HG02973 (cell line): ENCODE results near the gene EID2B.

Source experiments
- ATAC-seq: cut with Tn5 transposase; IDR thresholded peaks from one replicate; pipeline ENCODE4 v1.9.1; 2021; ENCODE audit warnings: moderate library complexity; ENCODE audit not compliant: unreplicated experiment

EID2B gene, protein sequence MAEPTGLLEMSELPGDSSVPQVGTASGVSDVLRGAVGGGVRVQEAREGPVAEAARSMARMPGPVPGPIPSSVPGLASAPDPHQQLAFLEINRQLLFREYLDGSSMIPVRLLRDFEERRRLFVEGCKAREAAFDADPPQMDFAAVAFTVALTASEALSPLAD

DNA sequence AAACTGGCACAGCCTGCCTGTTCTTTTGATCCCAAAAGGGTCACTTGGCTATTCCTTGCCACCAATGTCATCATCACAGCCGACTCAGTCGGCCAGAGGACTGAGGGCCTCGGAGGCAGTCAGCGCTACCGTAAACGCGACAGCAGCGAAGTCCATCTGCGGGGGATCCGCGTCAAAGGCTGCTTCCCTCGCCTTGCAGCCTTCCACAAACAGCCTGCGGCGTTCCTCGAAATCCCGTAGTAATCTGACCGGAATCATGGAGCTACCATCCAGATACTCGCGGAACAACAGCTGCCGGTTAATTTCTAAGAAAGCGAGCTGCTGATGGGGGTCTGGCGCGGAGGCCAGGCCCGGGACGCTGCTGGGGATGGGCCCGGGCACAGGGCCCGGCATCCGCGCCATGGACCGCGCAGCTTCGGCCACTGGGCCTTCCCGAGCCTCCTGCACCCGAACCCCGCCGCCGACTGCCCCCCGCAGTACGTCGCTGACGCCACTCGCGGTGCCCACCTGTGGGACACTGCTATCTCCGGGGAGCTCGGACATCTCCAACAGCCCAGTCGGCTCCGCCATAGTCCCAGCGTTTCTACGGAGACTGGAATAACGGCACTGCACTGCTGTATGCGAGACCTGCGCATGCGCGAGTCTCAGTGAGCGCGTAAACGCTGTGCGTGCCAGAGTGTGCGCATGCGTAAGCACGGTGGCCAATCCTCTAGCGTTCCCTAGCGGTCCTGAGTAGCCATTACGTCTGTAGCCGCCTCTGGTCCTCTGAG, at the start of gene EID2B:
Gene EID2B (minus strand): TSS at position 620 of the 770 bp plus-strand sequence. CDS start 50 bp downstream, at position 570.
- ATAC-seq = peak; percentile 79

DNA sequence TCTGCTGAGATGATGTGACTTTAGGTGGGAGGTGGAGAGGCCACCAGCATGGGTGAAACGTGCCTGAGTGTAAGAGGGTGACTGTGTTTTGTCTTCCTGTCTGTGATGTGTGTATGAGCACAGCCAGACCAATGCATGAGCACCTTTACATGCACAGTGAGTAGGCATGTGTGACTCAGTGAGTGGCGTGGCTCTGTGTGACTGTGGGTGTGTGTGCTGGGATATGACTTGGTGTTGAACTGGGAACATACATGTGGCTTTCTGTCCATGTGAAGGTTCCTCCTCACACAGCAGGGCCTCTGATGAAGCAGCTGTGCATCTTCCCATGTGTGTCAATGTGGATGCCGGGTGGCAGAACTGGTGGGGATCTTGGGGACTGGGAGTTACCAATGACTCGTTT, 49.8 kb upstream of the EID2B start:
- ATAC-seq = no peak

DNA sequence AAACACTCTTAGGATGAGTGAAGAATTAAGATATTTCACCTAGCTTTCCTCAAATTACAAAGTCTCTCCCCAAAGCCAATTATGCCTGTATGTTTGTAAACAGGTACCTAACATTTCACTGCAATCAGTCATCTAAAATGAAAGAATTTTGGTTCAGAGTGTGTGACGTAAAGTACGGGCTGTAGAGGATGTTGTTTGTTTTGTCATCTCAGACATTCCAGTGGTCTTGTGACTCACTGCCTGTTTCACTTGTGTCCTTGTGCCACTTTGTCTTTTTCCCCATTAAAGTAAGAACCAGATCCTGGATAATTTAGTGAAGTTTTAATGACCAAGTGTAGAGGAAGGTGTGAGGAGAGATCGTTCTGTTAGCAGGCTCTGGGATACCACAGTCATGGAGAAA, 36.0 kb upstream of the EID2B start:
- no peak for ATAC-seq

DNA sequence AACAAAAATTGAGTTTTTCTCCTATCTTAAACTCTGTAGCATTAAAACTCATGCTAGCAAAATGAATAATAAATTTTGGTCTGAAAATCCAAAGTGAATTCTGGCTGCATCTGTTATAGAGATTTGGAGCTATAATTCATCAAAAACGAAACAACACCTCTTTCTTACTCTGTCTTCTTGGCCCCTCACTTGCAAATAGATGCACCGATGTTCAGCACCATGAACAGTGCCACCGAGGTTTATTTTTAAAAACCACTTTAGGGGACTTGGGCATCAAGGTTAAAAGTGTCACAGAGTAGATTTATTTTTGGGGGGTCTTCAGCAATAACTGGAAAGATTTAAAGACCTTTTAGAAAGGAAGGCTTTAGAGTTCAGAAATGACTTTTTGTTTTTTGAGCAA, 33.4 kb upstream of the EID2B start:
- ATAC-seq = no peak

DNA sequence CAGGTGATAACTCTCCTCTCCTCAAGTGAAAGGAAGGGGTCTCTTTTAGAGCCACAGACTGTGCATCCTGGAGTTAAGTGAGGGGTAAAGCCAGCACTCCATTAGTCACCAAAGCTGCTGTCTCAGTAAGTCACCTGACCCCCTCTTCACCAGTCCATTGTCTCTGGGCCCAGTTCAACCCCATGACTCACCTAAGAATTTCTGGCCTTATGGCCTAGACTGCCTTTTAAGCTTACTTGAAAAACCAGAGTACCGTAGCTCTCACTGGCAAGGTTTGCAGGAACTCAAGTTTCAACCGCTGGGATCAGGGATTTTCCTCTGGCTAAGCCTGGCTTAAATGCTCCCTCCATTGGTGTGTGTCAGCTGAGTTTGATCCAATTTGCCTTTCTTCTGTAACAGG, 30.8 kb upstream of the EID2B start:
- no peak for ATAC-seq

DNA sequence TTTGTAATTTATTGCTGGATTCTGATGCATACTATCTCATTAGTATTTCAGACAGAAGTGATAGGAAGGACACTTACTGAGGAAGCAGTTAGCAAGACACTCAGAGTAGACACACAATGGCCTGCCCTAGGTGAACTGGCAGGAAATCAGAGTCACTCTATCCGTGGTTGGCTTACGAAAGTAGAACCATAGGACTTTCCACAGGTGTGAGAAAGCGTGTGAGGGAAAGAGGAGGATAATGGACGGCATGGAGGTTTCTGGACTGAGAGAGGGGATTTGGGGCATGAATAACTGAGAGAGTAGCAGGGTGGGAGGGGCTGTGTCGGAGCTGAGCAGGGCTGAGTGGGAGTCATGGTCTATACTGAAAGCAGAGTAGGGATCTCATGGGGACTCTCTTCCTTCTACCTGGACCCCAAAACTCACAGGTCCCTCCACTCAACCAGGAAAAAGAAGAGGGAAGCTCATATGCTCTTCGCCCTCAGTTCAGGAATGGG, 26.0 kb upstream of the EID2B start:
- no peak for ATAC-seq

DNA sequence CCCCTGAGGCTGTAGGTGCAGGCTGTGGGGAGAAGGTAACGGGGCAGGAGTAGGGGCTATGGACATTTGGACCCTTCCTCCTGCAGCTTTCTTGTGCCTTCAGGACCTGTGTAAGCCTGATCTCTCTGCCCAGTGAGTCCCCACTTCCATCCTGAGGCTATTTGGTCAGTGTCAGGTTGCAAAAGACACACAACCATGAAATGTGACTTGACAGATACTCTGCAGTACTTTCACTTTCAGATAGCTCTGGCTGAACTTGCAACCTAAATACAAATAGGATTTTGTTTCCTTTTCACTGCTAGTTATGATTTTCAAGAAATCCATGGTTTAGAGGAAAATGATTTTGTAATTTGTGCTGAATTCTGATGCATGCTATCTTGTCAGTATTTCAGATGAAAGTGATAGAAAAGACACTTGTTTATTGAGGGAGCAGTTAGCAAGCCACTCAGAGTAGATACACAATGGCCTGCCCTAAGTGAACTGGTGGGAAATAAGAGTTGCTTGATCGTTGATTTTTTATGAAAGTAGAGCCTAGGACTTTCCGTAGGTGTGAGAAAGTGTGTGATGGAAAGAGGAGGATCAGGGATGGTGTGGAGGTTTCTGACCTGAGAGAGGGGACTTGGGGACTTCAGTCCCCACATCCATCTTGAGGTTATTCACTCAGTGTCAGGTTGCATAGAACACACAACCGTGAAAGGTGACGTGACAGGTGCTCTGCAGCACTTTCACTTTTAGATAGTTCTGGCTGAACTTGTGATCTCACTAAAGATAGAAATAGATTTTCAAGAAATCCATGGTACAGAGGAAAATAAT, 25.4 kb upstream of the EID2B start:
- ATAC-seq = no peak

DNA sequence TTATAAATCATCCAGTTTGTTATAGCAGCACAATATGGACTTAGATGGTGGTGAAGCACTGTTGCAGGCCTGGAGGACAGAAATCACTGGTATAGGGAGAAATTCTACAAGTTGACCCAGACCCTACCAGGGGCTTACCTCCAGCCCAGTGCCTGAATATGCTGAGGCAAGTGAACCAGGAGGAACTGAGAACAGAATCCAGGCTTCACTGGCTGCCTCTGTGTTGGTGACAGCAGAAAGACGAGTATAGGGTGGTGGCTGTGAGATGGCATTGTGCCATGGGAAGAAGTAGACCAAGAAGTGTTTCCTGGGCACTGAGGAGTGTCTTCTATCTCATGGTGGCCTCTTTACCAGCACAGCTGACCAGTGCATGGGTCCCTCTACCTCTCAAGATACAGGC, 23.2 kb upstream of the EID2B start:
- ATAC-seq = no peak

DNA sequence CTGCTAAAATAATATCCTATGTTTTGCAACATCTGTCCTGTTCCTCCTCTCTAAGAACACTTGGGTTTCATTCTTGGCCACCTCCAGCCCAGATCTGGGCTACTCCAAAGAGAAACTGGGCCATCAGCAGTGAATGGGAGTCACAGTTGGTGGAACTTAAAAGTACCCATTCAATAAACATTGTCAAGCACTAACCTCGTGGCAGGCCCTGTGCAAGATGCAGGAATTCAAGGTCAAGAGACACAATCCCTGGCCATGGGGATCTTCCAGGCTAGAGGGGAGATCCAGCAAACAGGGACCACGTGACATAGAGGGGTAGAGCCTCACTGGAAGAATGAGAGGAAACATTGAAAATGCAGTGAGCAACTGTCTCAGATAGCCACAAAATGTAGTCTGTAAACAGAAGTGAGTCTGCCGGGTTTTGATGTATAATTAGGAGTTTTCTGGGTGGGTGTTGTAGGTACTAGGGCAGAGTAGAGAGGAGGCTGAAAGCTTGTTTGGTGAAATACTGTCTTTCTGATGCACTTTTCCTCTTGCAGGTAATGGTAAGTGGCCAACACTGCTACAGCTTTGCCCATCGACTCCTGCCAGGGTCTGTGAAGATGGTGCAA, 22.2 kb upstream of the EID2B start:
- ATAC-seq = no peak

DNA sequence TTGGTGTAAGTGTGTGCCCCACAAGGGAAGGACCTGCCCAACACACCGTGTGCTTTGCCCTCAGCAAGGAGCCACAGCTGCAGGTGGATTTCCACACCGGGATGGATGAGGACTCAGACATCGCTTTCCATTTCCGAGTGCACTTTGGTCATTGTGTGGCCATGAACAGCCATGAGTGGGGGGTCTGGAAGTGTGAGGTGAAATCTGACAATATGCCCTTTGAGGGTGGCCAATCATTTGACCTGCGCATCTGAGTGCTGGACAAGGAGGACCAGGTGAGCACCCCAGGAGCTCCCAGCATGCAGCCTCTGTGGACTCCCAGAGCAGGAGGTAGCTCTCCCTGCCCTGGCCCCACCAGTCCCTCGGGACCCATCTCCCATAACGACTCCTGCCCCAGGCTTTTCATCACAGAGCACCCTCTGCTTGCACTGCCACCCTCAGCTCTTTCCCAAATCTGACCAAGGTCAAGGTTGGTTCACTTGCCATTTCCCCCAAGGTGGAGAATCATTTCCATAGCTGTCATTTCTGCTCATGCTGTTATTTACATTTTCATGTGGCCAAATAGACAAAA, 20.5 kb upstream of the EID2B start:
- ATAC-seq = no peak

DNA sequence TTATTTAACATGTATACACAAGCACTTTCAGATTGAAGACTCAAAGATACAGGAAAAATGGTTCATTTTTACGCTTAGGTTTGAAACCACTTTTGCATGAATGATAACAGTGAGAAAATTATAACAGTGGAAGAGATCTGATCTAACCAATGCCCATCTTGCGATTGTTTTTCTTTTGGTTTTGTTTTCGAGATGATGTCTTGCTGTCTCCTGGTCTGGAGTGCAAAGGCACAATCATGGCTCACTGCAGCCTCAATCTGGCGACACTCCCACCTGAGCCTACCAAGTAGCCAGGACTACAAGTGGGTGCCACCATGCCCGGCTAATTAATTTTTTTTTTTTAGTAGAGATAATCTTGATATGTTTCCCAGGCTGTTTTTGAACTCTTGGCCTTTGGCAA, 17.5 kb upstream of the EID2B start:
- no peak for ATAC-seq

DNA sequence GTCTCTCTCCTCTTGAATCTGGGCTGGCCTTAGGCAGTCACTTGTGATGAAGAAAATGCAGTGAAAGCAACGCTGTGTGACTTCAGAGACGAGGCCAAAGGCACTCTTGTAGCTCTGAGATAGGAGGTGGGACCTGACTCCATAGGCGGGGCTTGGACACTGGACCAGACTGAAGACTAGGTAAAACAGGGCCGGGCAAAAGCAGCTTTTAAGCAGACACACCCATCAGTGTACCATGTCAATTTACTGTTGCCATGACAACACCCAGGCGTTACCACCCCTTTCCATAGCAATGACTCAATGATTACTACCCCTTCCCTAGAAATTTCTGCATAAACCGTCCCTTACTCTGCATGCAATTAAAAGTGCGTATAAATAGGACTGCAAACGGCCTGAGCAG, 13.9 kb upstream of the EID2B start:
- no peak for ATAC-seq

DNA sequence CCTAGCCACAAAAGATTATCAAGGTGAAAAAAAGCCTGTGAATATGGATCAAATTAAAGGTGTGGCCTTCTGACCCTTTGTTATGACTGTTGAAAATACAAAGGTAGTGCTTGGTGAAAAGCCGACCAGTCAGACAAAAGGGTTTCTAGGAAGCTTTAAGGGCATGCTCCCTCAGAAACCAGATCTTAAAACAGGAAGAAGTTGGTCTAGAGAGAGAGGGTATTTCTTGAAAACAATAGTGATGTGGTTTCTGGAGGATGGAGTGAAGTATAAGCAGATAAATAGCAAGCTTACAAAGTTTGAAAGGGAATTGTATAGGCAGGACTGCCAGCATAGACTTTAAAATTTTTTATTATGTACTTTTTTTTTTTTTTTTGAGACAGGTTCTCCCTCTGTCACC, 12.3 kb upstream of the EID2B start:
- no peak for ATAC-seq

DNA sequence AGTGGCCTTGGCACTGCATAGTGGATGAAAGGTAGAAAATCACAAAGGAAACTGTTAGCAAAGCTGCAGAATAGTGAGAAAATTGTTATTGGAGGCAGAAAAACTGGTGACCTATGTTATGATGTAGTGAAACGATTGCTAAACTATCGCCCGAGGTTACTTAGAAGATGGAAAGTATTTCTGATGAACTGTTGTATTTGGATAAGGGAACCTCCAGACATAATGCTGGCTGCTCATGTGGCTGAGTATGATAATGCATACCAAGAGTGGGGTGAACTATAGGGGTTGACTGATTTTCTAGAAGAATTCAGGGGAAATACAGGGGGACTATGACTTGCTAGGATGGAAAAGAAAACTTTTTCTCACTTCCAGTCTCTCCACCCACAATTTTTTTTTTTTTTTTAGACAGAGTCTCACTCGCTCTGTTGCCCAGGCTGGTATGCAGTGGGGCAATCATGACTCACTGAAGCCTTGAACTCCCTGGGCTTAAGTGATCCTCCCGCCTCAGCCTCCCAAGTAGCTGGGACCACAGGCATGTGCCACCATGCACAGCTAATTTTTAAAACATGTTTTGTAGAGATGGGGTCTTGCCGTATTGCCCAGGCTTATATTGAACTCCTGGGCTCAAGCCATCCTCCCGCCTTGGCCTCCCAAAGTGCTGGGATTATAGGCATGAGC, 11.7 kb upstream of the EID2B start:
- ATAC-seq = no peak

DNA sequence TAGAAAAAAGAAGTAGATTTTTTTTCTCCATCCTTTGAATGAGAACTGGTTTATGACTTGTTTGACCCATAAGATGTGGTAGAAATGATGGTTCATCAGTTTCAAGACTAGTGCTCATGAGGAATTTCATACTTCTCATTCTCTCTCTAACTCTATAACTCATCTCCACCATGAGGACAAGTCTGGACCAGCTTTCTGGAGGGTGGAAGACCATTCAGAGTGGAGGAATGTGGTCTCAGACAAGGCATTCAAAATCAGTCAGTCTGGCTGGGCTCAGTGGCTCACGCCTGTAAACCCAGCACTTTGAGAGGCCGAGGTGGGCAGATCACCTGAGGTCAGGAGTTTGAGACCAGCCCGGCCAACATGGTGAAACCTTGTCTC, 10.8 kb upstream of the EID2B start:
- no peak for ATAC-seq

DNA sequence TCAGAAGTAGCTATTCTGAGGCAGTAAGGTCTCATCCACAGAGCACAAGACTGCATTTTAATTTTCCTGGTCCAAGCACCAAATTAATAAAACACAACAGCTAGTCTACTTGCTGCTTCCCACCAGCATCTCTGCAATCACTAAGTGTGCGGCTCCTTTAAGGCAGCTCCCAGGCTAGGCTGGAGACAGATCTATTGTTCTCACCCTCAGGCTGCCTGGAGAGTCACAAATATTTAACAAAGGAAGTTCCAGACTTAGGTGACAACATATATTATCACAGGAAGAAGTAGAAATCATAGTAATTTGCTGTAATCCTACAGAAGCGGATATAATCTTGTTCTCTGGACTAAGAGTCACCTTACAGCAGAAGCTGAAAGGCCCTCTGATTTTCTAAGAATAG, 9.6 kb upstream of the EID2B start:
- ATAC-seq = no peak

DNA sequence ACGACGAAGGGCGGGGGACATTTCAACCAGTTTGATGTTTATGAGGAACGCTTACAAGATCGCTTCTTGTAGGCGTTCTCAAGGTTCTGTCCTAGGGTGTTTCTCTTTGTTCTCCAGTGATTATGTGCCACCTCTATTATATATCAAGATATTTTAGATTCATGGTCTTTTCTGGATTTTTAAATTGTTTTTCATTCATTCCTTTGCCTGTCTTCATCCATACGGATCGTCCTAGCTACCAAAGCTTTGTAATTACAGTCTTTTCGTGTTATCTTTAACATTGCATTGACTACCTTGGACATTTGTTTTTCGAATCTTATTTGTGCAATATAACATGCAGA, 7.7 kb upstream of the EID2B start:
- ATAC-seq = no peak

DNA sequence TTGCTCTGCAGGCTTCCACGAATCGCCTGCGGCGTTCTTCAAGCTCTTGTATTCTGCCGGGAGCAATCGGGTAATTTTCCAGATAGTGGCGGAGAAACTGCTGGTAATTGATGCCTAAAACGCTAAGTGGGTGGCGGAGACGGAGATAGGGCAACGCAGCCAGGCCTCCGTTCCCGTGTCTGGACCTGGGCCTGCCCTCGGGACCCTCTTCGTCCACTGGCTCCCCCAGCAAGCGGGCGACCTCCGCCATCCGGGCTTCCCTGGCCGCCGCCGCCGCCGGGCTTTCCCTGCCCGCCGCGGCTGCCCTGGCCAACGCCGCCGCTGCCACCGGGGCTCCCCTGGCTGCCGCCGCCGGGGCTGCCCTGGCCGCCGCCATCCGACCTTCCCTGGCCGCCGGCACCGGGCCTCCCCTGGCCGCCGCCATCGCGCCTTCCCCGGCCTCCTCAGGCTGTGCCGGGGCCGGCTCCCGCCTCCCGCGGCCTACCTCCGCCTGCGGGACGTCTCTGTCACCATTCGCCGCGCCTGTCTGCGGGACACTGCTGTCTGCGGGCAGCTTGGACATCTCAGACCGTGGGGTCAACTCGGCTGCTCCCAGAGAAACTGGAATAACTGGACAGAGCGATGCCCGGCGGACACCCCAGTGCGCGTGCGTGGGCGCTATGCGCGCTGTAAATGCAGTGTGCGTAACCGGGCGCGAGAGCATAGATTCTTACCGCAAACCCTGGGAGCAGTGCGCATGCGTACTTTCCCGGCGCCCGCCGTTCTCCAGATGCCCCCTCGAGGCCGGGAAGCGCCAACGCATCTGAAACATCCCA, 7.1 kb upstream of the EID2B start, which contains the start of gene EID2:
Gene EID2 (minus strand): TSS at position 644 of the 815 bp plus-strand sequence. CDS start 82 bp downstream, at position 562.
- peak; percentile 74 for ATAC-seq

DNA sequence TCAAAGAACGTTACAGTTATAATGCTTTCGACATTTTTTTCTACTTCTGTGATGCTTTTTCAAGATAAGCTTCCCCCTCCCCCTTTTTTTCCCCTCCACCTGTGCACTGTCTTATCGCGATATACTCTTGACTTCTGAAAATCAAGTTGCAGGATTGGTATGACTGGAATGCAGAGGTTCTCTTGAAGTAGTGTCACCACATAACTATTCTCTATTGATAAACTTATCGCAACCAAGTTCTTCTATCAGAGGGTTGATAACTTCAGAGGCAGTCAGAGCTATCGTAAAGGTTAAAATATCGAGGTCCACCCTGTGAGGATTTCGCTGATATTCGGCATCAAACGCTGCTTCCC, 6.5 kb upstream of the EID2B start:
- peak; percentile 9 for ATAC-seq

DNA sequence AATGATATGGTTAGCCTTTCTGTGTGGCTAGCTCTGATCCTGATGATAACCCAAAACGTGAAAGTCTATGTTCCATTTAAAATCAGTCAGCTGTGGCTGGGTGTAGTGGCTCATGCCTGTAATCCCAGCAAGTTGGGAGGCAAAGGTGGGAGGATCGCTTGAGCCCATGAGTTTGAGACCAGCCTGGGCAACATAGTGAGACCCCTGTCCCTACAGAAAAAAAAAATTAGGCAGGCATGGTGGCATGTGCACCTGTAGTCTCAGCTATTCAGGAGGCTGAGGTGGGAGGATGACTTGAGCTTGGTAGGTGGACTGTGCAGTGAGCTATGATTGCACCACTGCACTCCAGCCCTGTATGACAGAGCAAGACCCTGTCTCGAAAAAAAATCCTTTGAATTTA, 1.1 kb upstream of the EID2B start:
- ATAC-seq = no peak
